HepG2 (cell line): Measurements from ENCODE around the gene TMOD3. TPM values are rescaled to one million over a fixed set of nuclear protein-coding genes. Genes with fewer than 3 reads are reported as not detected.

Experiments
- ATAC-seq: fragments of 200-7000 bp; cut with Tn5 transposase; 3 replicates; pipeline ENCODE4 v1.9.1; 2020; ENCODE audit warnings: mild to moderate bottlenecking, moderate library complexity
- BruUV-seq: library from RNA; stranded (reverse); fragments of 400-500 nt; replicated peaks from 2 replicates; lab custom pipeline; 2021; lab: Mats Ljungman, UMichigan
- CTCF ChIA-PET: fragments of 300-600 bp; formaldehyde crosslinking; extraction: SDS; loops from one replicate; lab custom pipeline; 2021; ENCODE audit warnings: low total read pairs, inconsistent platforms, low intra/inter-chr PET ratio; lab: Yijun Ruan, JAX
- POLR2A ChIA-PET: fragments of 350-600 bp; sonication (Branson Sonifier 250); formaldehyde crosslinking; loops from one replicate; lab custom pipeline; 2020; ENCODE audit warnings: antibody characterized with exemption, inconsistent platforms; lab: Yijun Ruan, JAX
- DNase-seq: peaks from one replicate; pipeline ENCODE4 v3.0.0-alpha.2; 2015; ENCODE audit warnings: low spot score
- FAIRE-seq: peaks from 3 replicates; lab custom pipeline; 2011; peaks lifted over from hg19 to GRCh38; lab: Jason Lieb, UNC
- H2AFZ ChIP-seq: one replicate; pipeline ENCODE4 v1.6.1; 2011; ENCODE audit warnings: low read length, inconsistent platforms
- H3K27ac ChIP-seq: fragments of 300-600 bp; 3 replicates; pipeline ENCODE4 v1.8.0; 2011; ENCODE audit warnings: mixed run types, mild to moderate bottlenecking, mixed read lengths, low read length, inconsistent platforms; ENCODE audit not compliant: insufficient read depth; ENCODE audit errors: extremely low read length
- H3K27me3 ChIP-seq, 2 experiments: fragments of 200-600 bp in 1 of 2; 2 replicates in 1 of 2; 3 replicates in 1 of 2; pipeline versions ENCODE4 v1.6.0 to v1.8.0; 2011; ENCODE audit warnings: low read length in 2 of 2, mild to moderate bottlenecking in 2 of 2, moderate library complexity in 2 of 2, inconsistent platforms in 1 of 2; ENCODE audit not compliant: insufficient read depth in 2 of 2, control insufficient read depth in 1 of 2
- H3K36me3 ChIP-seq, 2 experiments: fragments of 200-600 bp in 1 of 2; replicated peaks in 1 of 2; 2 replicates in 1 of 2; 3 replicates in 1 of 2; pipeline versions ENCODE4 v1.5.1 to v1.8.0; 2011; ENCODE audit warnings: low read length in 2 of 2, inconsistent platforms in 1 of 2; ENCODE audit not compliant: insufficient read depth in 2 of 2, control insufficient read depth in 1 of 2
- H3K4me1 ChIP-seq: 2 replicates; pipeline ENCODE4 v1.5.1; 2012; ENCODE audit warnings: low read length, inconsistent platforms; ENCODE audit not compliant: insufficient read depth
- H3K4me2 ChIP-seq: 2 replicates; pipeline ENCODE4 v1.6.0; 2011; ENCODE audit warnings: low read depth, low read length, inconsistent platforms
- H3K4me3 ChIP-seq, 3 experiments: fragments of 200-600 bp in 1 of 3; sonication (generic), shearing (Covaris generic) in 1 of 3; replicated peaks in 1 of 3; 2 replicates each; pipeline ENCODE4 v1.5.1; 2011 to 2016; ENCODE audit warnings: low read length in 3 of 3, inconsistent platforms in 2 of 3, low read depth in 2 of 3, mild to moderate bottlenecking in 2 of 3, control low read depth in 1 of 3, mixed read lengths in 1 of 3; ENCODE audit not compliant: insufficient read depth in 1 of 3
- H3K79me2 ChIP-seq: one replicate; pipeline ENCODE4 v1.6.1; 2011; ENCODE audit warnings: low read length, inconsistent platforms; ENCODE audit not compliant: insufficient read depth
- H3K9ac ChIP-seq: 2 replicates; pipeline ENCODE4 v1.6.0; 2011; ENCODE audit warnings: mild to moderate bottlenecking, low read depth, low read length, inconsistent platforms; ENCODE audit not compliant: insufficient read depth
- H3K9me3 ChIP-seq: 2 replicates; pipeline ENCODE4 v1.5.1; 2012; ENCODE audit warnings: mild to moderate bottlenecking, low read length
- H4K20me1 ChIP-seq: 2 replicates; pipeline ENCODE4 v1.6.0; 2011; ENCODE audit warnings: inconsistent platforms, mild to moderate bottlenecking, low read length, moderate library complexity; ENCODE audit not compliant: insufficient read depth
- FOSL2 ChIP-seq: sonication (generic); formaldehyde crosslinking; IDR thresholded peaks from 2 replicates; pipeline ENCODE4 v1.4.0; 2020; ENCODE audit warnings: missing genetic modification reagents
- HNRNPL ChIP-seq: fragments of 200-400 bp; formaldehyde crosslinking; IDR thresholded peaks from 2 replicates; pipeline ENCODE4 v1.6.1; 2017; ENCODE audit warnings: mild to moderate bottlenecking, low read depth, low read length
- RXRB ChIP-seq: IDR thresholded peaks from 2 replicates; pipeline ENCODE4 v1.6.1; 2016; ENCODE audit warnings: borderline replicate concordance, missing genetic modification reagents, missing compliant biosample characterization
- USF2 ChIP-seq, 2 experiments: sonication (generic) in 1 of 2; formaldehyde crosslinking in 1 of 2; IDR thresholded peaks; 2 replicates each; pipeline versions ENCODE4 v1.5.1 to v1.6.1; 2011 to 2020; ENCODE audit warnings: borderline replicate concordance in 1 of 2, low read depth in 1 of 2, low read length in 1 of 2, mild to moderate bottlenecking in 1 of 2, missing genetic modification reagents in 1 of 2, moderate library complexity in 1 of 2
- ZMYM3 ChIP-seq: sonication (generic); formaldehyde crosslinking; IDR thresholded peaks from 2 replicates; pipeline ENCODE4 v1.5.1; 2020; ENCODE audit warnings: mild to moderate bottlenecking, missing genetic modification reagents
- ZZZ3 ChIP-seq: sonication (generic); formaldehyde crosslinking; IDR thresholded peaks from 2 replicates; pipeline ENCODE4 v1.4.0; 2020; ENCODE audit warnings: missing genetic modification reagents, mild to moderate bottlenecking, borderline replicate concordance
- WGBS: methylation state at CpG from one replicate; pipeline ENCODE4 v1.1.6; 2017; ENCODE audit warnings: low lambda C conversion rate; 5-methylcytosine and 5-hydroxymethylcytosine counted together
- in situ Hi-C: cut with HindIII; loops from 2 replicates; pipeline ENCODE4 v1.10.0; 2017; ENCODE audit warnings: low pct_unique_long_range_greater_than_20kb; ENCODE audit not compliant: extremely low pct_ligation_motif_present
- intact Hi-C: fragments of 100-400 bp; cut with micrococcal nuclease; formaldehyde crosslinking; loops from one replicate; pipeline ENCODE4 v1.10.0; 2022; ENCODE audit not compliant: unreplicated experiment
- polyA plus RNA-seq, 8 experiments: library from polyadenylated mRNA; depleted of rRNA in 3 of 8; stranded (reverse) in 7 of 8; unstranded in 1 of 8; fragments of >200 nt; fragmentation: Illumina TruSeq in 4 of 8; extraction: Trizol in 4 of 8; gene quantifications; 2 replicates each; pipeline versions ENCODE4 v1.2.1 to v1.2.3, GENCODE V29; 2011 to 2016; ENCODE audit warnings: low read depth in 4 of 8, missing spikeins in 1 of 8, mixed read lengths in 1 of 8; ENCODE audit not compliant: insufficient read depth in 1 of 8
- total RNA-seq, 5 experiments: library from RNA; depleted of rRNA; stranded (reverse); fragments of >200 nt; fragmentation: Illumina TruSeq; extraction: Trizol; gene quantifications; 2 replicates each; pipeline ENCODE4 v1.2.3, GENCODE V29; 2016; ENCODE audit warnings: low read depth in 1 of 5

TMOD3 gene
- total and polyA plus RNA-seq, 2 of the 13 experiments (the other 11 are each of a cell fraction or from before 2014, with no cell fraction given): 5.1 to 23.2 TPM

GRCh38 chr15:51780636-51781035 lies 48.8 kb upstream of the TMOD3 start:
- Histone ChIP-seq H3K79me2 (no peaks in the 10 kb centered on the region), H3K27ac (no peak overlapping the region), H3K4me3 (no peak overlapping the region), H3K9ac (no peak overlapping the region), H3K4me1 (peaks cover 6% of the 10 kb centered on the region; the same call in 1 of the 2 replicates), H3K9me3 (peaks cover 10% of the 10 kb centered on the region; the same call in 1 of the 2 replicates), H3K36me3 (no peaks in the 10 kb centered on the region), H2AFZ (no peak overlapping the region), H3K4me2 (no peak overlapping the region), H4K20me1 (no peaks in the 10 kb centered on the region; the same call in 1 of the 2 replicates), H3K27me3 (no peaks in the 10 kb centered on the region; a peak in 1 of 5 replicates)
- ATAC-seq (peak; percentile 53; the same call in 1 of the 3 replicates), FAIRE-seq (no peak), DNase-seq (no peak)
- BruUV-seq: no TSS peak
- intact Hi-C loops: loop anchor here (5.0 to 10.0 kb wide), 3 partner anchors 127 to 354 kb away; no protein-coding TSS in a partner anchor
- WGBS: 0% methylated on average over 1 of the region's 1 CpG
- in situ Hi-C loops: no loop called here
- ChIA-PET POLR2A (no interaction called here), CTCF (no interaction called here)
- 0 out of 2 replicates have a peak, but pooled peaks have one; percentile 16 for TF ChIP-seq FOSL2 (CRISPR knock-in tag)
- no peak for TF ChIP-seq HNRNPL

- H3K79me2 ChIP-seq: no peaks in the 10 kb centered on the region
- no peak overlapping the region for H3K27ac ChIP-seq
- peaks cover 10% of the 10 kb centered on the region; the same call in 1 of the 2 replicates for H3K9me3 ChIP-seq
- FAIRE-seq: no peak
- in situ Hi-C loops (no loop called here), intact Hi-C loops (loop anchor here (5.0 to 10.0 kb wide), 3 partner anchors 126 to 353 kb away; no protein-coding TSS in a partner anchor)
- TF ChIP-seq USF2 (IDR thresholded peaks at IDR 0.05; ENCODE audit: low read depth, low read length): no peak
- TF ChIP-seq USF2 (CRISPR knock-in tag; IDR thresholded peaks at IDR 0.05; ENCODE audit: borderline replicate concordance): no peak
- no peak for TF ChIP-seq ZZZ3 (CRISPR knock-in tag)
- no peak for TF ChIP-seq RXRB
- no peak for TF ChIP-seq ZMYM3
- H3K36me3 ChIP-seq: no peaks in the 10 kb centered on the region
- ChIA-PET CTCF (no interaction called here), POLR2A (no interaction called here)
- no peak overlapping the region for H3K4me3 ChIP-seq
- no peaks in the 10 kb centered on the region for H4K20me1 ChIP-seq
- no peak for DNase-seq
- no TSS peak for BruUV-seq
- H3K4me2 ChIP-seq: no peak overlapping the region
- H3K9ac ChIP-seq: no peak overlapping the region
- H3K27me3 ChIP-seq: no peaks in the 10 kb centered on the region; a peak in 1 of 5 replicates
- H2AFZ ChIP-seq: no peak overlapping the region
- 49% methylated on average over 2 of the region's 2 CpGs for WGBS
- no peak for ATAC-seq
- peaks cover 5% of the 10 kb centered on the region; the same call in 1 of the 2 replicates for H3K4me1 ChIP-seq
Observed at GRCh38 chr15:51781506-51781905, 47.9 kb upstream of the TMOD3 start.
